Measurements from ENCODE around the gene KLHL2.

The KLHL2 gene

DNA sequence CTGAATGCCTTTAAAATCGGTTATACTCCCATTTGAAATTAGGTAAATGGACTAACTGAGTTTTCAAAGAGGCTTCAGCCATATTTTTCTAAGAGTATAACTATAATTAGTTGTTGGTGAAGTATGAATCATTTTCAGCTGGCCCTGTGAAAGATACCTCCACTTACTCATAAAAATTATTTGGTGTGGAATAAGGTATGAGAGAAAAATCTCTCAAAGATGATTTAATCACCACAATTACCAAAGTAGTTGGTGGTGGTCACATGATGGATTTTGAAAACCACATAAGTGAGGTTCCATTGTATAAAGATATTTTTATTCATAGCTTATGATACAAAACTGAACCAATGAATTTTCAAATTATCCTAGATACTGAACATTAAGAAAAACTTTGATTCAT, 9.0 kb upstream of the KLHL2 start:
- H3K36me3 ChIP-seq: no peaks in the 10 kb centered on the region
- no peak overlapping the region for H3K27ac ChIP-seq

GRCh38 chr4:165199286-165199685, 8.1 kb upstream of the KLHL2 start:
- TF ChIP-seq Cebpa-rat (IDR thresholded peaks at IDR 0.05): no peak
- H4K20me1 ChIP-seq: no peaks in the 10 kb centered on the region
- H3K27ac ChIP-seq: no peak overlapping the region
- no peak overlapping the region for H3K9ac ChIP-seq
- H3K4me1 ChIP-seq: peaks cover 7 to 14% (median 9%) of the 10 kb centered on the region in 10 experiments
- no peak overlapping the region for H3K4me2 ChIP-seq
- no peaks in the 10 kb centered on the region for H3K36me3 ChIP-seq
- no peaks in the 10 kb centered on the region for H3K9me3 ChIP-seq (replicated peaks in 1 of 11)
- H3K4me3 ChIP-seq: no peak overlapping the region
- no peaks in the 10 kb centered on the region for H3K27me3 ChIP-seq

More for the DNA sequence above, 9.0 kb upstream of the KLHL2 start:
- peaks cover 0 to 5% (median 2%) of the 10 kb centered on the region in 10 experiments; a peak in 4 of 20 replicates for H3K4me1 ChIP-seq
- H3K27me3 ChIP-seq: no peaks in the 10 kb centered on the region
- no peak overlapping the region for H3K9ac ChIP-seq
- H4K20me1 ChIP-seq: no peaks in the 10 kb centered on the region
- no peak overlapping the region for H3K4me3 ChIP-seq
- H3K4me2 ChIP-seq: no peak overlapping the region
- H3K9me3 ChIP-seq (replicated peaks in 1 of 11): no peaks in the 10 kb centered on the region
- TF ChIP-seq Cebpa-rat (IDR thresholded peaks at IDR 0.05): no peak

- no peak for TF ChIP-seq Cebpa-rat (IDR thresholded peaks at IDR 0.05)
- Histone ChIP-seq H3K27ac (no peak overlapping the region), H3K27me3 (no peaks in the 10 kb centered on the region), H3K36me3 (no peaks in the 10 kb centered on the region), H4K20me1 (no peaks in the 10 kb centered on the region), H3K4me3 (no peak overlapping the region), H3K4me2 (no peak overlapping the region), H3K9ac (no peak overlapping the region), H3K9me3 (replicated peaks in 1 of 11) (no peaks in the 10 kb centered on the region), H3K4me1 (peaks cover 11 to 19% (median 13%) of the 10 kb centered on the region in 10 experiments)
Observed at GRCh38 chr4:165199722-165200121, 7.6 kb upstream of the KLHL2 start.

GRCh38 chr4:165201806-165202205, 5.6 kb upstream of the KLHL2 start:
- Histone ChIP-seq H4K20me1 (no peaks in the 10 kb centered on the region), H3K9me3 (replicated peaks in 1 of 11) (no peaks in the 10 kb centered on the region), H3K27me3 (no peaks in the 10 kb centered on the region), H3K4me1 (peaks cover 32 to 39% (median 34%) of the 10 kb centered on the region in 10 experiments), H3K4me2 (no peak overlapping the region), H3K4me3 (no peak overlapping the region), H3K36me3 (no peaks in the 10 kb centered on the region), H3K27ac (no peak overlapping the region), H3K9ac (no peak overlapping the region)
- no peak for TF ChIP-seq Cebpa-rat (IDR thresholded peaks at IDR 0.05)

DNA sequence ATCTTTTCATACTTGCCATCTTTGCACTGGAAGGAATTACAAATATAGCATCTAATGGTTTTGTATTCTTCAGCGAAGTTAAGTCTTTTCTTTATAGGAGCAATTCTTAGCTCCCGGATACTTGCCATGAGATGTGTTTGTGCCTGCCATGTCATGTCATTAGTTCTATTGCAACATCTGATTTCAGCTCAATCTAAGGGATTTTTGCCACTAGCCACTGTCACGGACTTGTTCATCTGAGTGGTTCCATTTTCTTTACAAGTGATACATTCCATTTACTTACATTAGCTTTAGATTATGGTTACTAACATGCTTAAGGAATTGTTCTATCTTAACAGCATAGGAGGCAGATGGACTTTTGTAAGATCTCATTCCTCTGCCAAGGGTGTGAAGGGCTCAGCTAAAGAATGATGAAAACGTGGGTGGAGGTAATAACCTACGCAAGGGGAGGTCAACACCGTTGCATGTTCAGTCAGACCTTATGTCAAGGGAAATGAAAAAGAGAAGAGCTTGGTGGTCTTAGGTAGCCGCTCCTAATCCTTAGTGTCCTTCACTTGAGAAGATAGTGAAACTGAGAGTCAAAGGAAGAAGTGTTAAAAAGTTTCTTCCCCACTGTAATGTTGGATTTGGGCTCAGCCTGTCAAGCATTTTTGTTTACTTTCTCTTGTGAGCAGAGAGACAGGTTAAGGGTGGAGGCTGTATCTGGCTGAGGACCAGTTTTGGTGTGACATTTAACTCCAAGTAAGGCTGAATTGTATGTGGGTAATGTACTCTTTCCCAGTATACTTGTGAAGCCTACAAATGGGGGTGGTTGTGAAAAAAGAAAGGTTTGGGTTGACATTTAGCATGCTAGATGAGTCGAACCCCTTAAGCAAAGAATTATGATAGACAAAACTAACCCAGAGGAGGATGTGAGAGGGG, 3.6 kb upstream of the KLHL2 start:
- peak overlapping the region in 2 of 11 experiments; percentile 13 to 16; a peak in 1 of 22 replicates for H3K9ac ChIP-seq
- H3K27ac ChIP-seq: peak overlapping the region in 5 of 11 experiments; percentile 14 to 68 (median 57); a peak in 8 of 22 replicates
- H3K9me3 ChIP-seq (replicated peaks in 1 of 11): no peaks in the 10 kb centered on the region
- peaks cover 30 to 41% (median 35%) of the 10 kb centered on the region in 10 experiments for H3K4me1 ChIP-seq
- no peak for TF ChIP-seq Cebpa-rat (IDR thresholded peaks at IDR 0.05)
- H3K27me3 ChIP-seq: no peaks in the 10 kb centered on the region
- H4K20me1 ChIP-seq: peaks cover 0 to 10% (median 1%) of the 10 kb centered on the region in 11 experiments; a peak in 8 of 22 replicates
- H3K4me2 ChIP-seq: peak overlapping the region; percentile 83 to 97 (median 93); a peak in 18 of 22 replicates
- 0 out of 22 replicates have a peak, but pooled peaks cover 0 to 1% (median 0%) of the 10 kb centered on the region in 11 experiments for H3K36me3 ChIP-seq
- H3K4me3 ChIP-seq: 0 out of 20 replicates have a peak overlapping the region, but pooled peaks of 1 of the 10 experiments have one; percentile 8

DNA sequence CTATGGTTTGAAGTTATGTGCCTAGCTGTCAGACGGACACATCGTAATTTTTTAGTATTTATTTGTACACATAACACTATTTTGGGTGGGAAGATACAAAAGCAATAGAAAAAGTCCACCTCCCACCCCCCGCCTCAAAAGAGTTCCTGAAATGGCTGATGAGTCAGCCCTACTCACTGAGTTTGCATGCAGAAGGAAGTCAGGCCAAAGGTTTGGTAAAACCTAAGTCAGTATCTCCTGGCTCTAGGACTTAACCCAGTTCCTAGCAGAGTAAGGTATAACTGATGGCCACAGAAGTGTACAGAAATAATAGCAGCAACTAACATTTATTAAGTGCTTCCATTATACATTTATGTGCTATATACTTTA, 2.9 kb upstream of the KLHL2 start:
- Histone ChIP-seq H3K27ac (peak overlapping the region in 4 of 11 experiments; percentile 48 to 68 (median 61); a peak in 8 of 22 replicates), H3K4me1 (peaks cover 33 to 44% (median 38%) of the 10 kb centered on the region in 10 experiments), H3K4me3 (0 out of 20 replicates have a peak overlapping the region, but pooled peaks of 1 of the 10 experiments have one; percentile 8), H3K9me3 (replicated peaks in 1 of 11) (no peaks in the 10 kb centered on the region), H3K27me3 (no peaks in the 10 kb centered on the region), H4K20me1 (peaks cover 0 to 17% (median 8%) of the 10 kb centered on the region in 11 experiments; a peak in 14 of 22 replicates), H3K9ac (peak overlapping the region in 2 of 11 experiments; percentile 13 to 26; a peak in 1 of 22 replicates), H3K36me3 (peaks cover 0 to 8% (median 0%) of the 10 kb centered on the region in 11 experiments; a peak in 1 of 22 replicates), H3K4me2 (peak overlapping the region; percentile 83 to 97 (median 93); a peak in 20 of 22 replicates)
- TF ChIP-seq Cebpa-rat (IDR thresholded peaks at IDR 0.05): no peak

DNA sequence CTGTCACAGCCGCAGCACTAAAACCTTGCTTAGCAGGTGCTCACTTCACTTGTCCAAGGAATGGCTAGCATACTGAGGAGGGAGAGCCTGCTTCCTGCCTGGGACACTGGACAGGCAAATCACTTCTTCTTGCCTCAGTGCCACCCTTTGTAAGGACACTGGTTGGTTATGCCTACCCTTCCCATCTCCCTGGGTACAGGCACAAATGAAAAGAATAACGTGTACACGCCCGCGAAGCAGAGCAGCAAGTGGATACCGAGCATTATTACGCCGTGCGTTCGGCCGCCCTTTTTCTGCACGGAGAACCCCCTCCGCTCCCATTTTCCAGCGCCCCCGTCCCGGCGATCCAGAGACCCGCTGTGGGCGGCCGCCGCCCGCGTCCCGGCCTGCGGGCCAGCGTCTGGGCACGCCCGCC, 338 bp upstream of the KLHL2 start:
- peak overlapping the region; percentile 84 to 100 (median 96) for H3K4me3 ChIP-seq
- no peak for TF ChIP-seq Cebpa-rat (IDR thresholded peaks at IDR 0.05)
- H3K27me3 ChIP-seq: no peaks in the 10 kb centered on the region
- H3K9ac ChIP-seq: peak overlapping the region; percentile 91 to 99 (median 97)
- peaks cover 0 to 38% (median 24%) of the 10 kb centered on the region in 11 experiments; a peak in 17 of 22 replicates for H4K20me1 ChIP-seq
- peaks cover 0 to 16% (median 0%) of the 10 kb centered on the region in 11 experiments; a peak in 1 of 22 replicates for H3K36me3 ChIP-seq
- no peaks in the 10 kb centered on the region for H3K9me3 ChIP-seq (replicated peaks in 1 of 11)
- peak overlapping the region; percentile 93 to 99 (median 97) for H3K27ac ChIP-seq
- peak overlapping the region; percentile 83 to 97 (median 93) for H3K4me2 ChIP-seq
- peaks cover 45 to 68% (median 61%) of the 10 kb centered on the region in 10 experiments for H3K4me1 ChIP-seq

- Histone ChIP-seq H3K4me2 (peak overlapping the region; percentile 84 to 94 (median 88)), H3K36me3 (peaks cover 0 to 16% (median 0%) of the 10 kb centered on the region in 11 experiments; a peak in 1 of 22 replicates), H3K27ac (peak overlapping the region; percentile 93 to 99 (median 97)), H3K27me3 (no peaks in the 10 kb centered on the region), H3K4me1 (peaks cover 56 to 79% (median 73%) of the 10 kb centered on the region in 10 experiments), H3K9ac (peak overlapping the region; percentile 91 to 99 (median 97)), H4K20me1 (peaks cover 0 to 45% (median 34%) of the 10 kb centered on the region in 11 experiments; a peak in 17 of 22 replicates), H3K4me3 (peak overlapping the region; percentile 84 to 100 (median 96)), H3K9me3 (replicated peaks in 1 of 11) (no peaks in the 10 kb centered on the region)
- TF ChIP-seq Cebpa-rat (IDR thresholded peaks at IDR 0.05): no peak
Observed at GRCh38 chr4:165208221-165208652, 876 bp downstream of the KLHL2 start.

Measured in BLaER1 treated with 17β-estradiol and CSF1 and Interleukin-3, amounts not matched to agents 10 nM and 100 nM (cell line).